ENCODE measurements around the gene CLMP.

- TF ChIP-seq CTCF (IDR thresholded peaks at IDR 0.05) = no peak
- TF ChIP-seq EP300 (IDR thresholded peaks at IDR 0.05) = no peak
Observed at GRCh38 chr11:123187665-123188507, 7.2 kb downstream of the CLMP start.

All from ovary (tissue), 3 donors.